ENCODE measurements around the gene ARMCX5.

ARMCX5 gene

DNA sequence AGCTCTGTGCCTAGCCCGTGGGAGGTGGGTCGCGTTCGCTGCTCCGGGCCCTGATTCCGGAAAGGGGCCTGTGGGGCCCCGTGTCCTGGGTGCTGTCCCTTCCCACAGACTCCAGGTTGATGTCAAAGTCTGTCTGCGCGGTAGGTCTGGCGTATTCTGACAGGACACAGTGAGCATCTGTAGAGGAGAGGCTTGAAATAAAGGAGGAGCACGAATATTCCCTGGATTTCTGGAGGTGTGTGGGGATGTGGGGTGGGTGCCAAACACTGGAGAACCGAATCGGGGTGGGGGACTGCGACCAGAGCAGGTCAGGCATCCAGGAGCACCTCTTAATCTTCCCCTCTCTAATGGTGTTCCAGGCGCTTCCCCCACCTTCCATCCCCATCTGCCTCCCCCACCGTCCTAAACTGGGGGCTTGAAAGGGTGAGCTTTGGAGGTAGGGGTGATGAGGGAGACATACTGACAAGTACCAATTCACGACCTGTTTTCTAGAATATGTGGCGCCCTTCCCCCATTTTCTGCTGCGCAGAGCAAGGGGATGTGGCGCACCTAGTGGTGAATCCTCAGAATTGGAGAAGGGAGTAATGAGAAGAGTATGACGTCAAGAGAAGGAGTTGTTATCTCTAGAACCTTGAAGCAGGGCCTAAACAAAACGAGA, 52.8 kb downstream of the ARMCX5 start:
- CTCF ChIA-PET, result no interaction called here
- peaks cover 11% of the 10 kb centered on the region for H3K27me3 Mint-ChIP-seq
- H3K9me3 Mint-ChIP-seq, result no peaks in the 10 kb centered on the region
- peaks cover 19% of the 10 kb centered on the region for H3K4me1 Mint-ChIP-seq
- peak overlapping the region; percentile 83 for H3K27ac Mint-ChIP-seq
- H3K4me3 Mint-ChIP-seq, result peak overlapping the region; percentile 84
- peak; percentile 59 for DNase-seq
- no peaks in the 10 kb centered on the region for H3K36me3 Mint-ChIP-seq
